Breast epithelium (tissue), 4 donors: ENCODE data around the gene ULBP1. TPM values are rescaled to one million over a fixed set of nuclear protein-coding genes. Genes with fewer than 3 reads are reported as not detected.
"Not testable (repeated sequence)": the region's sequence is repeated elsewhere in the genome, so short reads cannot be mapped to it uniquely, and the experiment has no call there.

Source experiments
- DNase-seq, 2 donors: peaks; one replicate each; pipeline ENCODE4 v3.0.0-alpha.2; 2019; ENCODE audit warnings: low spot score in 2 of 2
- H3K27ac ChIP-seq, 2 donors: fragments of 200-600 bp; sonication (generic) in 1 of 2; one replicate each; pipeline ENCODE4 v1.5.1; 2016 to 2019; ENCODE audit warnings: mild to moderate bottlenecking in 1 of 2
- H3K27me3 ChIP-seq, 2 donors: fragments of 200-600 bp; sonication (generic) in 1 of 2; one replicate each; pipeline versions ENCODE4 v1.5.1 to v1.6.0; 2017 to 2019; ENCODE audit warnings: control low read depth in 1 of 2, mild to moderate bottlenecking in 1 of 2
- H3K36me3 ChIP-seq: fragments of 200-600 bp; one replicate; pipeline ENCODE4 v1.5.1; 2019
- H3K4me1 ChIP-seq, 2 donors: fragments of 200-600 bp; sonication (generic); one replicate each; pipeline ENCODE4 v1.5.1; 2016 to 2019; ENCODE audit warnings: control low read depth in 1 of 2
- H3K4me3 ChIP-seq, 3 donors: fragments of 200-600 bp; sonication (generic); 1 replicate in 2 of 3; 2 replicates in 1 of 3; pipeline ENCODE4 v1.5.1; 2016 to 2019; ENCODE audit warnings: mild to moderate bottlenecking in 3 of 3, moderate library complexity in 2 of 3
- H3K9me3 ChIP-seq, 2 donors: fragments of 200-600 bp; sonication (generic) in 1 of 2; one replicate each; pipeline ENCODE4 v1.5.1; 2016 to 2019; ENCODE audit warnings: control low read depth in 1 of 2
- POLR2A ChIP-seq: fragments of 450-650 bp; IDR thresholded peaks from one replicate; pipeline ENCODE4 v1.6.1; 2016; ENCODE audit warnings: antibody characterized with exemption, mild to moderate bottlenecking, moderate library complexity
- POLR2AphosphoS5 ChIP-seq, 3 donors: sonication (generic); formaldehyde crosslinking; IDR thresholded peaks; one replicate each; pipeline ENCODE4 v1.6.1; 2017; ENCODE audit warnings: antibody characterized with exemption in 3 of 3
- intact Hi-C: fragments of 100-400 bp; cut with DNase I; formaldehyde crosslinking; loops from one replicate; pipeline ENCODE4 v1.15.1; 2023; ENCODE audit warnings: low total_unique reads
- total RNA-seq, 3 donors: library from RNA; depleted of rRNA; stranded (reverse); fragments of >200 nt; gene quantifications; one replicate each; pipeline ENCODE4 v1.1.0, GENCODE V29; 2016
- TF ChIP-seq, protein P1 (sequence below), 3 donors: fragments of 450-650 bp; IDR thresholded peaks; one replicate each; pipeline ENCODE4 v1.5.1; 2016 to 2017; ENCODE audit warnings: antibody characterized with exemption in 3 of 3, mild to moderate bottlenecking in 3 of 3, moderate library complexity in 3 of 3

ULBP1 gene
- total RNA-seq, 3 donors from 2014 or later = under 0.01 to 0.29 TPM; not detected in 1

DNA sequence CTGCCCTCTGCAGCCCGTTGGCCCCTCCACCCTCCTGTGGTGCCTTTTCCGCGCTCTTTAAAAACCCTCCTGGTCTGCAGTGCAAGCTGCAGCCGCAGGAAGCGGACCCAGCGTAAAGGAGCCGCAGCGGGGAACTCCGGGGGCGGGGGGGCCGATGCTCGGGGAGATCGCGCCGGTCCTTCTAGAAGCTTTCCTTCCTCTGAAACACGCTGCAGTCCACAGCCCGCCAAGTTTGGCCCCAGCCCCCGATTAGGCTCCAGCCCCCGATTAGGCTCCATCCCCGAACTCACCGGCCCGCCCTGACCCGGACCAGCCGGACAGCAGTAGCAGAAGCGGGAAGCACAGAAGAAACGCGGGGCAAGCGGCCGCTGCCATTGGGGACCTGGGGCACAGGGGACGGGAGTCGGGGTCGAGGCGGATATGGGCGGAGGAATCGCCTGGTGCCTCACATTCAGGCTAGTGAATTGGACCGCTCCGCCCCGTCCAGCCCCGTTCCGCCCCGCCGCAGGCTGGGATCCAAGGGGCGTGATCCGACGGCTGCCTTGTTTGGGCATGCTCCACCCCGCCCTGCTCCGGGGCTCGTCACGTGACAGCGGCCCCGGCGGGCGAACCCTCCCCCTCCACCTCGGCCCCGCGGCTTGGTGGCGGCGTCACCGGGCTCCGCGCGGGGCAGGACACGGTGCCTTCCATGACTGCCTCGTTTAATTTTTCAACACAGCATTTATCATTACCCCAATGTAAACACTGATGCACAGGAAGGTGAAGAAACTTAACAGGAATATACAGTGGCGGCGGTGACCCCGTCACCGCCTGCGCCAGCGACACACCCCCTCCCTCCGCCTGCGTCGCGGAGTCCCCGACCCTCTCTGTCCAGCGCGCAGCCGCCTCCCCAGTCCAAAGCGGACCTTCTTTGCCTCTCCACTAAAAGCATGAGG, 41.3 kb downstream of the ULBP1 start:
- Histone ChIP-seq H3K27me3 (peaks cover 0 to 18% of the 10 kb centered on the region in 2 donors), H3K27ac (no peak overlapping the region), H3K4me3 (peak overlapping the region; percentile 41 to 78 (median 61)), H3K4me1 (no peaks in the 10 kb centered on the region), H3K9me3 (no peaks in the 10 kb centered on the region), H3K36me3 (no peaks in the 10 kb centered on the region)
- TF ChIP-seq POLR2AphosphoS5 (IDR thresholded peaks at IDR 0.05) = no peak
- TF ChIP-seq POLR2A = no peak
- TF ChIP-seq, protein P1, sequence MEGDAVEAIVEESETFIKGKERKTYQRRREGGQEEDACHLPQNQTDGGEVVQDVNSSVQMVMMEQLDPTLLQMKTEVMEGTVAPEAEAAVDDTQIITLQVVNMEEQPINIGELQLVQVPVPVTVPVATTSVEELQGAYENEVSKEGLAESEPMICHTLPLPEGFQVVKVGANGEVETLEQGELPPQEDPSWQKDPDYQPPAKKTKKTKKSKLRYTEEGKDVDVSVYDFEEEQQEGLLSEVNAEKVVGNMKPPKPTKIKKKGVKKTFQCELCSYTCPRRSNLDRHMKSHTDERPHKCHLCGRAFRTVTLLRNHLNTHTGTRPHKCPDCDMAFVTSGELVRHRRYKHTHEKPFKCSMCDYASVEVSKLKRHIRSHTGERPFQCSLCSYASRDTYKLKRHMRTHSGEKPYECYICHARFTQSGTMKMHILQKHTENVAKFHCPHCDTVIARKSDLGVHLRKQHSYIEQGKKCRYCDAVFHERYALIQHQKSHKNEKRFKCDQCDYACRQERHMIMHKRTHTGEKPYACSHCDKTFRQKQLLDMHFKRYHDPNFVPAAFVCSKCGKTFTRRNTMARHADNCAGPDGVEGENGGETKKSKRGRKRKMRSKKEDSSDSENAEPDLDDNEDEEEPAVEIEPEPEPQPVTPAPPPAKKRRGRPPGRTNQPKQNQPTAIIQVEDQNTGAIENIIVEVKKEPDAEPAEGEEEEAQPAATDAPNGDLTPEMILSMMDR (IDR thresholded peaks at IDR 0.05) = no peak
- intact Hi-C loops = loop anchor here (10.0 kb wide), 1 partner anchor 50 kb away; no protein-coding TSS in a partner anchor
- DNase-seq = peak; percentile 83 to 84

DNA sequence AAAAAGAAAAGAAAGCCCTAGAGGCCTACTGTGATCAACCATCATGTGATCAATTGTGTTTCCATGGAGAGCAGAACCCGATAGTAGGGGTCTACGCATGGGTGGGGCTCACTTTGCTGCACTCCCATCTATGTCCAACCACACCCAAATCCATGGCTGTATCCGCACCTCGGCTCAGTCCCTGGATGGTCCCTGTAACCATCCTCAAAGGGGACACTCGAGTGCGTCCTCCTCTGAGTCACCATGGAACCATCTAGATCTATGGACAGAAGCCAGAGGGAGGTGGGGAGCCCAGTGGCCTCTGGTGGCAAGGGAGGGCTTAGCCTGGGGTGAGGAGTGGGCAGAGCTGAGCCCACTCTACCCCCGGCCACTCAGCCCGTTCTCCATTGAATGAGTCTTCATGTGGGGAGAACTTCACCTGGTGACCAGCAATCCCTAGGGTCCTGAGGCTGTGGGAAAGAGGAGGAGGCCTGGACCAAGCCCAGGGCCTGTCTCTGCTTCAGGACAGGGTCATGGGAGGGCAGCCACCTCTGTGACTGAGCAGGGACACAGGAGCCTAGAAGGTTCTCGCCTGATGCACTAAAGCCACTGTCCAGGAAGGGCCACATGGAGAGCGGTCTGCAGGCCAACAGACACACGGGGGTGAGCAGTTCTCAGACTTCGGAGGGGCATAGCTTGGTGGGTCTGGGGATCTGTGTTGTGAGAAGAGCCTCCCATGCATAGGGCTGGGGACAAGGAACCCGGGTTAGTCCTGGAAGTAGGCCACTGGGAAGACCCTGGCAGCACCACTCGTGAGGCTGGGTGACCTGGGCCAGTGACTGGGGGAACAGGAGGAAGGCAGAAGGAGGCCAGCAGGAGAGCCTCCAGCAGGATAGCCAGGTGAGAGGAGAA, 42.3 kb downstream of the ULBP1 start:
- H3K27me3 ChIP-seq = peaks cover 0 to 18% of the 10 kb centered on the region in 2 donors
- no peak for DNase-seq
- H3K4me1 ChIP-seq = no peaks in the 10 kb centered on the region
- no peak overlapping the region for H3K27ac ChIP-seq
- no peaks in the 10 kb centered on the region for H3K9me3 ChIP-seq
- H3K36me3 ChIP-seq = no peaks in the 10 kb centered on the region
- TF ChIP-seq POLR2A (no peak), POLR2AphosphoS5 (IDR thresholded peaks at IDR 0.05) (no peak)
- TF ChIP-seq, protein P1 (IDR thresholded peaks at IDR 0.05) = no peak
- H3K4me3 ChIP-seq = peak overlapping the region; percentile 41 to 78 (median 61)
- intact Hi-C loops = loop anchor here (2.0 to 10.0 kb wide), 2 partner anchors 51 to 287 kb away; partner anchors contain the start of gene LATS1

DNA sequence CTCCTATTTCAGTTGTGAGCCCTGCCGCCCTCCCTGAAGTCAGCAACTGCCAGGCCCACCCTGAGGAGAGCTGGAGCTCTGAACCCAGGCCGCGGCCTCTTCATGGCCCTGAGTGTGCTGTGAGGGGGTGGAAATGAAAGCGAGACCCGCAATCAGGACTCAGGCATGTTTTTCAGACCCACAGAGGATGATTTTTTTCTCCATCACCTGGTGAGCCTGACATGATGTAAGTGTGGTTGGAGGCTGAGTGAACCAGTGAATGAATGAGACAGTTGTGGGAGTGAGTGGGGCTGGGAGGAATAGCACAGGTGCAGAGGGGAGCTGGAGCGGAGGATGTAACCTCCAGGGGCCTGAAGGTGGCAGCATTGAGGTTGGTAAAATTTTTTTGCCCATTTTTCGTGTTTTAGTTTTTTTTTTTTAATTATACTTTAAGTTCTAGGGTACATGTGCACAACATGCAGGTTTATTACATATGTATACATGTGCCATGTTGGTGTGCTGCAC, 43.3 kb downstream of the ULBP1 start:
- peaks cover 0 to 20% of the 10 kb centered on the region in 2 donors for H3K27me3 ChIP-seq
- DNase-seq = no peak
- no peaks in the 10 kb centered on the region for H3K36me3 ChIP-seq
- H3K27ac ChIP-seq = no peak overlapping the region
- no peaks in the 10 kb centered on the region for H3K4me1 ChIP-seq
- no peaks in the 10 kb centered on the region for H3K9me3 ChIP-seq
- TF ChIP-seq, protein P1 (IDR thresholded peaks at IDR 0.05) = no peak
- TF ChIP-seq POLR2A (no peak), POLR2AphosphoS5 (IDR thresholded peaks at IDR 0.05) (no peak)
- H3K4me3 ChIP-seq = no peak overlapping the region
- intact Hi-C loops = loop anchor here (2.0 to 10.0 kb wide), 2 partner anchors 52 to 288 kb away; partner anchors contain the start of gene LATS1

- peaks cover 0 to 32% of the 10 kb centered on the region in 2 donors for H3K27me3 ChIP-seq
- no peak for DNase-seq
- intact Hi-C loops = loop anchor here (10.0 kb wide), 1 partner anchor 54 kb away; no protein-coding TSS in a partner anchor
These were observed 44.8 kb downstream of the ULBP1 start for GRCh38 chr6:150008588-150008987.

GRCh38 chr6:150012846-150013784, 49.4 kb downstream of the ULBP1 start:
- DNase-seq, H3K9me3 ChIP-seq, H3K4me3 ChIP-seq, H3K27ac ChIP-seq, H3K4me1 ChIP-seq, intact Hi-C loops, H3K36me3 ChIP-seq: not testable (repeated sequence)
- peaks cover 0 to 63% of the 10 kb centered on the region in 2 donors for H3K27me3 ChIP-seq

More at GRCh38 chr6:150008588-150008987, 44.8 kb downstream of the ULBP1 start:
- Histone ChIP-seq H3K27ac (no peak overlapping the region), H3K4me3 (no peak overlapping the region), H3K9me3 (no peaks in the 10 kb centered on the region), H3K36me3 (no peaks in the 10 kb centered on the region), H3K4me1 (no peaks in the 10 kb centered on the region)
- TF ChIP-seq, protein P1 (IDR thresholded peaks at IDR 0.05) = no peak
- TF ChIP-seq POLR2A (no peak), POLR2AphosphoS5 (IDR thresholded peaks at IDR 0.05) (no peak)

DNA sequence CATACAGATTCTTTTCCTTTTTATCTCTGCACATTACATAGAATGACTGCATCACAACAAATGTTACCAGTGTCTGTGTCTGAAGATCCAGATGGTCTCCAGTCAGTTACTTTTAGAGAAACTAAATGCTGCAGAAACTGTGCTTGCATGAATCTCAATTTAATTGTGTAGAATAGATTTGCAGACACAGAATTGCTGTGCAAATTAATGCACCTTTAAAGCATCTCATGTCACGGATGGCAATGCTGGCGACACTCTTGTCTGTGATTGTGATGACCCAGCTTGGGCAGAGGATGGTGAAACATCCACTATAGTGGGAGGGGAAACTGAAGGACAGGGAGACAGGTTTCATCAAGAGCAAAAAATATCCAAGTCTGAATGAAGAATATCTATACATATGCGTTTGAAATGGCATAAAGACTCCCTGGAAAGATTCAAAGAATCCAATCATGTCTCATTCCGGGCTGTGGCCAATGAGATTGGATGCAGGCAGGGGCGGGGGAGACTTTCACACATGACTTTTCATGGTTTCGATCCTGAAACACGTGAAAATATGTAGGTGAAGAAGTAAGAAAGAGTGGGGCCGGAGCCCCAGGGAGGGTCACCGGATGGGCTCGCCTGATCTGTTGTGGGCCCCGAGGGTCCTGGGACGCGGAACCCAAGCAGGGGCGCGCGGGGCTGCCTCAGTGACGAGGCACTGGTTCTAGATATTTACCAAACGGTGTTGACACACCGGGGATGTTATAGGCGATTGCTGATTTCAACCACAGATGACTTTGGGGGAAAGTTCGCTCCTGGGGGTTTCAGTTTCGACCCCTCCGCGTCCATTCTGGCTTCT, 50.3 kb downstream of the ULBP1 start:
- DNase-seq, H3K9me3 ChIP-seq, H3K4me1 ChIP-seq, intact Hi-C loops, H3K36me3 ChIP-seq, H3K27ac ChIP-seq: not testable (repeated sequence)
- H3K27me3 ChIP-seq = peaks cover 0 to 64% of the 10 kb centered on the region in 2 donors
- H3K4me3 ChIP-seq = peak overlapping the region in 1 of 3 donors; percentile 46
